HT1080 (cell line): Measurements from ENCODE around the gene PADI1. TPM values are rescaled to one million over a fixed set of nuclear protein-coding genes. Genes with fewer than 3 reads are reported as not detected.

Experiments used
- DNase-seq: peaks from one replicate; pipeline ENCODE4 v3.0.0-alpha.2; 2015; ENCODE audit warnings: low read depth
- polyA plus RNA-seq, 2 experiments: library from polyadenylated mRNA; depleted of rRNA; stranded (reverse); fragments of >200 nt; gene quantifications; 2 replicates each; pipeline ENCODE4 v1.2.3, GENCODE V29; 2015
- total RNA-seq: library from RNA; depleted of rRNA; stranded (reverse); fragments of >200 nt; shearing (Covaris generic); gene quantifications from 2 replicates; pipeline ENCODE4 v1.2.3, GENCODE V29; 2014; rRNA removed

Gene PADI1
- 0.47 and 0.66 TPM in 2 replicates for total RNA-seq
- polyA plus RNA-seq (2015; cell fraction: cytosol; rRNA removed): 1.5 TPM in 2 replicates
- 3.3 and 3.9 TPM in 2 replicates for polyA plus RNA-seq (2015; cell fraction: nucleus; rRNA removed)

GRCh38 chr1:17204546-17205440 is at the start of gene PADI1:
PADI1 (plus strand) TSS chr1:17205128; CDS start chr1:17205218, 90 bp downstream.
- no peak for DNase-seq

GRCh38 chr1:17155257-17155920 is 49.5 kb upstream of the PADI1 start:
- peak; percentile 42 for DNase-seq

- DNase-seq: peak; percentile 36
These were observed 48.8 kb upstream of the PADI1 start for GRCh38 chr1:17156108-17156507.

GRCh38 chr1:17158961-17159360 is 46.0 kb upstream of the PADI1 start:
- no peak for DNase-seq

GRCh38 chr1:17161137-17161740 is 43.7 kb upstream of the PADI1 start:
- DNase-seq: peak; percentile 51

GRCh38 chr1:17161926-17162800 is 42.8 kb upstream of the PADI1 start:
- DNase-seq: no peak

GRCh38 chr1:17162941-17163340 is 42.0 kb upstream of the PADI1 start:
- DNase-seq: peak; percentile 52

- DNase-seq: no peak
These were observed 41.6 kb upstream of the PADI1 start for GRCh38 chr1:17163371-17163770.

- DNase-seq: no peak
These were observed 40.9 kb upstream of the PADI1 start for GRCh38 chr1:17163789-17164666.

- no peak for DNase-seq
These were observed 39.1 kb upstream of the PADI1 start for GRCh38 chr1:17165823-17166222.

- DNase-seq: no peak
These were observed 37.7 kb upstream of the PADI1 start for GRCh38 chr1:17167041-17167785.

GRCh38 chr1:17167786-17168090 is 37.2 kb upstream of the PADI1 start:
- no peak for DNase-seq

GRCh38 chr1:17168091-17168876 is 36.6 kb upstream of the PADI1 start:
- DNase-seq: peak; percentile 92

- no peak for DNase-seq
These were observed 34.4 kb upstream of the PADI1 start for GRCh38 chr1:17170571-17170970.

- no peak for DNase-seq
These were observed 31.7 kb upstream of the PADI1 start for GRCh38 chr1:17173217-17173616.

- DNase-seq: no peak
These were observed 28.4 kb upstream of the PADI1 start for GRCh38 chr1:17176306-17177061.

GRCh38 chr1:17177651-17178050 is 27.3 kb upstream of the PADI1 start:
- DNase-seq: no peak
